ENCODE data around the gene CCDC27.

- TF ChIP-seq CTCF (IDR thresholded peaks at IDR 0.05) (no peak), POLR2A (IDR thresholded peaks at IDR 0.05) (no peak)
Measured at GRCh38 chr1:3735688-3736087, 16.6 kb upstream of the CCDC27 start.
